HG02642 (cell line): ENCODE data around the gene RNF224.
"Not testable (repeated sequence)": the region's sequence is repeated elsewhere in the genome, so short reads cannot be mapped to it uniquely, and the experiment has no call there.

Source experiments
- ATAC-seq: cut with Tn5 transposase; IDR thresholded peaks from one replicate; pipeline ENCODE4 v1.9.1; 2021; ENCODE audit warnings: mild to moderate bottlenecking; ENCODE audit not compliant: unreplicated experiment, poor library complexity

Gene RNF224

GRCh38 chr9:137236936-137237421 is 9.7 kb downstream of the RNF224 start:
- no peak for ATAC-seq

- no peak for ATAC-seq
These were observed 10.7 kb downstream of the RNF224 start for GRCh38 chr9:137237759-137238726.

GRCh38 chr9:137239541-137240200 is 12.4 kb downstream of the RNF224 start:
- not testable (repeated sequence) for ATAC-seq

- ATAC-seq: peak; percentile 24
These were observed 13.1 kb downstream of the RNF224 start for GRCh38 chr9:137240318-137240840.

GRCh38 chr9:137240841-137241489 is 13.7 kb downstream of the RNF224 start, which contains the start of gene TUBB4B:
TSS of gene TUBB4B (plus strand) at chr9:137241287. CDS start at chr9:137241361, 74 bp downstream.
- ATAC-seq: peak; percentile 75

GRCh38 chr9:137241490-137242268 is 14.4 kb downstream of the RNF224 start:
- no peak for ATAC-seq

GRCh38 chr9:137242269-137243203 is 15.2 kb downstream of the RNF224 start:
- ATAC-seq: no peak

GRCh38 chr9:137243266-137243625 is 15.9 kb downstream of the RNF224 start:
- ATAC-seq: not testable (repeated sequence)

- no peak for ATAC-seq
These were observed 16.6 kb downstream of the RNF224 start for GRCh38 chr9:137243626-137244485.

GRCh38 chr9:137244486-137245449 is 17.5 kb downstream of the RNF224 start:
- no peak for ATAC-seq

GRCh38 chr9:137245450-137246421 is 18.4 kb downstream of the RNF224 start:
- ATAC-seq: no peak

- ATAC-seq: no peak
These were observed 20.0 kb downstream of the RNF224 start for GRCh38 chr9:137247135-137247915.

- no peak for ATAC-seq
These were observed 20.5 kb downstream of the RNF224 start for GRCh38 chr9:137247916-137248175.

- ATAC-seq: no peak
These were observed 23.3 kb downstream of the RNF224 start for GRCh38 chr9:137250329-137251193.
